ENCODE results near the gene CDC20.

DNA sequence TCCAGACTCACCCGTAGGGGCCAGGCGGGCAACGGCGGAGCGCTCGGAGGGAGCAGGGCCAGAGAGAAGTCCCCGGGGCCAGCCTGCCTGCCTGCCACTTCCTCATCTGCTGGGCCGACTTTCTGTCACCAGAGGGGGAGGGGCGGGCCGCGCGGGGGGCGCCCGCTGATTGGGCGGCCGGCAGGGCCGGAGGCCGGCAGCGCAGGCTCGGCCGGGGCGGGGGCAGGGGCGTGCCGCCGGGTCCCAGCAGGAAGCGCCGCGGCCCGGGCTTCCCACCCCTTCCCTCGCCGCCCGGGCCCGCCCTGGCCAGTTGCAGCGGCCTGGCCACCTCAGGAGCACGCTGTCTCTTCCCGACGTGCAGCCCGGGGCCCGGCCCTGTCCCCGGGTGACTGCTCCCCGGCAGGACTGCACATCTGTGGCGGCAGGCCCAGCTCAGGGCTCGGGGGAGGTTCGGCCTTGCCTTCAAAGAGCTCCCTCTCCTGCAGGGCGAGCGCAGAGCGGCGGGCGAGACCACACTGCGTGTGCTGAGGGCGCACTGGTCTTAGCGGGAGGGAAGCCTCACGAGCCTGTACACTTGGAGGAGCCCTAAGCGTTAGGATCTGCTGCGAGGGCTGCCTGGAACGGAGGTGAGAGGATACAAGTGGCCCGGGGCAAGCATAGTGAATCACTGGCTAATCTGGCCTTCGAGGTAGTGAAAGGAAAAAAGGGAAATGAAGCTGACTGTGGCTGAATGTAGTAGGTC, 9.3 kb downstream of the CDC20 start, which contains the start of gene ELOVL1:
- TF ChIP-seq, protein P1, sequence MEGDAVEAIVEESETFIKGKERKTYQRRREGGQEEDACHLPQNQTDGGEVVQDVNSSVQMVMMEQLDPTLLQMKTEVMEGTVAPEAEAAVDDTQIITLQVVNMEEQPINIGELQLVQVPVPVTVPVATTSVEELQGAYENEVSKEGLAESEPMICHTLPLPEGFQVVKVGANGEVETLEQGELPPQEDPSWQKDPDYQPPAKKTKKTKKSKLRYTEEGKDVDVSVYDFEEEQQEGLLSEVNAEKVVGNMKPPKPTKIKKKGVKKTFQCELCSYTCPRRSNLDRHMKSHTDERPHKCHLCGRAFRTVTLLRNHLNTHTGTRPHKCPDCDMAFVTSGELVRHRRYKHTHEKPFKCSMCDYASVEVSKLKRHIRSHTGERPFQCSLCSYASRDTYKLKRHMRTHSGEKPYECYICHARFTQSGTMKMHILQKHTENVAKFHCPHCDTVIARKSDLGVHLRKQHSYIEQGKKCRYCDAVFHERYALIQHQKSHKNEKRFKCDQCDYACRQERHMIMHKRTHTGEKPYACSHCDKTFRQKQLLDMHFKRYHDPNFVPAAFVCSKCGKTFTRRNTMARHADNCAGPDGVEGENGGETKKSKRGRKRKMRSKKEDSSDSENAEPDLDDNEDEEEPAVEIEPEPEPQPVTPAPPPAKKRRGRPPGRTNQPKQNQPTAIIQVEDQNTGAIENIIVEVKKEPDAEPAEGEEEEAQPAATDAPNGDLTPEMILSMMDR (conservative IDR thresholded peaks at IDR 0.05; ENCODE audit: low read depth in 2 of 2), result peak in 1 of 2 experiments; percentile 23; a peak in 3 of 4 replicates
- TF ChIP-seq, protein P2, sequence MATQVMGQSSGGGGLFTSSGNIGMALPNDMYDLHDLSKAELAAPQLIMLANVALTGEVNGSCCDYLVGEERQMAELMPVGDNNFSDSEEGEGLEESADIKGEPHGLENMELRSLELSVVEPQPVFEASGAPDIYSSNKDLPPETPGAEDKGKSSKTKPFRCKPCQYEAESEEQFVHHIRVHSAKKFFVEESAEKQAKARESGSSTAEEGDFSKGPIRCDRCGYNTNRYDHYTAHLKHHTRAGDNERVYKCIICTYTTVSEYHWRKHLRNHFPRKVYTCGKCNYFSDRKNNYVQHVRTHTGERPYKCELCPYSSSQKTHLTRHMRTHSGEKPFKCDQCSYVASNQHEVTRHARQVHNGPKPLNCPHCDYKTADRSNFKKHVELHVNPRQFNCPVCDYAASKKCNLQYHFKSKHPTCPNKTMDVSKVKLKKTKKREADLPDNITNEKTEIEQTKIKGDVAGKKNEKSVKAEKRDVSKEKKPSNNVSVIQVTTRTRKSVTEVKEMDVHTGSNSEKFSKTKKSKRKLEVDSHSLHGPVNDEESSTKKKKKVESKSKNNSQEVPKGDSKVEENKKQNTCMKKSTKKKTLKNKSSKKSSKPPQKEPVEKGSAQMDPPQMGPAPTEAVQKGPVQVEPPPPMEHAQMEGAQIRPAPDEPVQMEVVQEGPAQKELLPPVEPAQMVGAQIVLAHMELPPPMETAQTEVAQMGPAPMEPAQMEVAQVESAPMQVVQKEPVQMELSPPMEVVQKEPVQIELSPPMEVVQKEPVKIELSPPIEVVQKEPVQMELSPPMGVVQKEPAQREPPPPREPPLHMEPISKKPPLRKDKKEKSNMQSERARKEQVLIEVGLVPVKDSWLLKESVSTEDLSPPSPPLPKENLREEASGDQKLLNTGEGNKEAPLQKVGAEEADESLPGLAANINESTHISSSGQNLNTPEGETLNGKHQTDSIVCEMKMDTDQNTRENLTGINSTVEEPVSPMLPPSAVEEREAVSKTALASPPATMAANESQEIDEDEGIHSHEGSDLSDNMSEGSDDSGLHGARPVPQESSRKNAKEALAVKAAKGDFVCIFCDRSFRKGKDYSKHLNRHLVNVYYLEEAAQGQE (IDR thresholded peaks at IDR 0.05; ENCODE audit: unreplicated experiment), result no peak
- TF ChIP-seq POLR2AphosphoS5 (IDR thresholded peaks at IDR 0.05; ENCODE audit: low read depth), result peak; percentile 90
- TF ChIP-seq JUNB (IDR thresholded peaks at IDR 0.05; ENCODE audit: unreplicated experiment), result no peak
- TF ChIP-seq EZH2phosphoT487 (IDR thresholded peaks at IDR 0.05; ENCODE audit: unreplicated experiment), result no peak
- no peak for TF ChIP-seq EZH2 (IDR thresholded peaks at IDR 0.05; ENCODE audit: low read depth, unreplicated experiment)
- TF ChIP-seq CREB1 (CRISPR knock-in tag; IDR thresholded peaks at IDR 0.05; ENCODE audit: low read depth), result 0 out of 2 replicates have a peak, but pooled peaks have one; percentile 13
- TF ChIP-seq, protein P3, sequence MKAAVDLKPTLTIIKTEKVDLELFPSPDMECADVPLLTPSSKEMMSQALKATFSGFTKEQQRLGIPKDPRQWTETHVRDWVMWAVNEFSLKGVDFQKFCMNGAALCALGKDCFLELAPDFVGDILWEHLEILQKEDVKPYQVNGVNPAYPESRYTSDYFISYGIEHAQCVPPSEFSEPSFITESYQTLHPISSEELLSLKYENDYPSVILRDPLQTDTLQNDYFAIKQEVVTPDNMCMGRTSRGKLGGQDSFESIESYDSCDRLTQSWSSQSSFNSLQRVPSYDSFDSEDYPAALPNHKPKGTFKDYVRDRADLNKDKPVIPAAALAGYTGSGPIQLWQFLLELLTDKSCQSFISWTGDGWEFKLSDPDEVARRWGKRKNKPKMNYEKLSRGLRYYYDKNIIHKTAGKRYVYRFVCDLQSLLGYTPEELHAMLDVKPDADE (IDR thresholded peaks at IDR 0.05), result no peak
- TF ChIP-seq STAT1 (IDR thresholded peaks at IDR 0.05; ENCODE audit: unreplicated experiment), result no peak
- no peak for TF ChIP-seq ZNF114 (CRISPR knock-in tag; IDR thresholded peaks at IDR 0.05)
- no peak for TF ChIP-seq ZNF331 (CRISPR knock-in tag; IDR thresholded peaks at IDR 0.05; ENCODE audit: low read depth)
- TF ChIP-seq, protein P4, sequence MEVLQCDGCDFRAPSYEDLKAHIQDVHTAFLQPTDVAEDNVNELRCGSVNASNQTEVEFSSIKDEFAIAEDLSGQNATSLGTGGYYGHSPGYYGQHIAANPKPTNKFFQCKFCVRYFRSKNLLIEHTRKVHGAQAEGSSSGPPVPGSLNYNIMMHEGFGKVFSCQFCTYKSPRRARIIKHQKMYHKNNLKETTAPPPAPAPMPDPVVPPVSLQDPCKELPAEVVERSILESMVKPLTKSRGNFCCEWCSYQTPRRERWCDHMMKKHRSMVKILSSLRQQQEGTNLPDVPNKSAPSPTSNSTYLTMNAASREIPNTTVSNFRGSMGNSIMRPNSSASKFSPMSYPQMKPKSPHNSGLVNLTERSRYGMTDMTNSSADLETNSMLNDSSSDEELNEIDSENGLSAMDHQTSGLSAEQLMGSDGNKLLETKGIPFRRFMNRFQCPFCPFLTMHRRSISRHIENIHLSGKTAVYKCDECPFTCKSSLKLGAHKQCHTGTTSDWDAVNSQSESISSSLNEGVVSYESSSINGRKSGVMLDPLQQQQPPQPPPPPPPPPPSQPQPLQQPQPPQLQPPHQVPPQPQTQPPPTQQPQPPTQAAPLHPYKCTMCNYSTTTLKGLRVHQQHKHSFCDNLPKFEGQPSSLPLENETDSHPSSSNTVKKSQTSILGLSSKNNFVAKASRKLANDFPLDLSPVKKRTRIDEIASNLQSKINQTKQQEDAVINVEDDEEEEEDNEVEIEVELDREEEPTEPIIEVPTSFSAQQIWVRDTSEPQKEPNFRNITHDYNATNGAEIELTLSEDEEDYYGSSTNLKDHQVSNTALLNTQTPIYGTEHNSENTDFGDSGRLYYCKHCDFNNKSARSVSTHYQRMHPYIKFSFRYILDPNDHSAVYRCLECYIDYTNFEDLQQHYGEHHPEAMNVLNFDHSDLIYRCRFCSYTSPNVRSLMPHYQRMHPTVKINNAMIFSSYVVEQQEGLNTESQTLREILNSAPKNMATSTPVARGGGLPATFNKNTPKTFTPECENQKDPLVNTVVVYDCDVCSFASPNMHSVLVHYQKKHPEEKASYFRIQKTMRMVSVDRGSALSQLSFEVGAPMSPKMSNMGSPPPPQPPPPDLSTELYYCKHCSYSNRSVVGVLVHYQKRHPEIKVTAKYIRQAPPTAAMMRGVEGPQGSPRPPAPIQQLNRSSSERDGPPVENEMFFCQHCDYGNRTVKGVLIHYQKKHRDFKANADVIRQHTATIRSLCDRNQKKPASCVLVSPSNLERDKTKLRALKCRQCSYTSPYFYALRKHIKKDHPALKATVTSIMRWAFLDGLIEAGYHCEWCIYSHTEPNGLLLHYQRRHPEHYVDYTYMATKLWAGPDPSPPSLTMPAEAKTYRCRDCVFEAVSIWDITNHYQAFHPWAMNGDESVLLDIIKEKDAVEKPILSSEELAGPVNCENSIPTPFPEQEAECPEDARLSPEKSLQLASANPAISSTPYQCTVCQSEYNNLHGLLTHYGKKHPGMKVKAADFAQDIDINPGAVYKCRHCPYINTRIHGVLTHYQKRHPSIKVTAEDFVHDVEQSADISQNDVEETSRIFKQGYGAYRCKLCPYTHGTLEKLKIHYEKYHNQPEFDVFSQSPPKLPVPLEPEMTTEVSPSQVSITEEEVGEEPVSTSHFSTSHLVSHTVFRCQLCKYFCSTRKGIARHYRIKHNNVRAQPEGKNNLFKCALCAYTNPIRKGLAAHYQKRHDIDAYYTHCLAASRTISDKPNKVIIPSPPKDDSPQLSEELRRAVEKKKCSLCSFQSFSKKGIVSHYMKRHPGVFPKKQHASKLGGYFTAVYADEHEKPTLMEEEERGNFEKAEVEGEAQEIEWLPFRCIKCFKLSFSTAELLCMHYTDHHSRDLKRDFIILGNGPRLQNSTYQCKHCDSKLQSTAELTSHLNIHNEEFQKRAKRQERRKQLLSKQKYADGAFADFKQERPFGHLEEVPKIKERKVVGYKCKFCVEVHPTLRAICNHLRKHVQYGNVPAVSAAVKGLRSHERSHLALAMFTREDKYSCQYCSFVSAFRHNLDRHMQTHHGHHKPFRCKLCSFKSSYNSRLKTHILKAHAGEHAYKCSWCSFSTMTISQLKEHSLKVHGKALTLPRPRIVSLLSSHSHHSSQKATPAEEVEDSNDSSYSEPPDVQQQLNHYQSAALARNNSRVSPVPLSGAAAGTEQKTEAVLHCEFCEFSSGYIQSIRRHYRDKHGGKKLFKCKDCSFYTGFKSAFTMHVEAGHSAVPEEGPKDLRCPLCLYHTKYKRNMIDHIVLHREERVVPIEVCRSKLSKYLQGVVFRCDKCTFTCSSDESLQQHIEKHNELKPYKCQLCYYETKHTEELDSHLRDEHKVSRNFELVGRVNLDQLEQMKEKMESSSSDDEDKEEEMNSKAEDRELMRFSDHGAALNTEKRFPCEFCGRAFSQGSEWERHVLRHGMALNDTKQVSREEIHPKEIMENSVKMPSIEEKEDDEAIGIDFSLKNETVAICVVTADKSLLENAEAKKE (CRISPR knock-in tag; IDR thresholded peaks at IDR 0.05), result no peak

All from GM23338 (cell line).